Lower leg skin (tissue), 3 donors: ENCODE data around the gene PAIP2.

ENCODE experiments used
- POLR2A ChIP-seq, 2 donors: fragments of 450-650 bp; IDR thresholded peaks; one replicate each; pipeline ENCODE4 v1.6.1; 2016 to 2017; ENCODE audit warnings: antibody characterized with exemption in 2 of 2, mild to moderate bottlenecking in 1 of 2, moderate library complexity in 1 of 2
- TF ChIP-seq, protein P1 (sequence below), 3 donors: fragments of 450-650 bp; IDR thresholded peaks; one replicate each; pipeline ENCODE4 v1.5.1; 2016; ENCODE audit warnings: antibody characterized with exemption in 3 of 3, mild to moderate bottlenecking in 3 of 3, moderate library complexity in 2 of 3

DNA sequence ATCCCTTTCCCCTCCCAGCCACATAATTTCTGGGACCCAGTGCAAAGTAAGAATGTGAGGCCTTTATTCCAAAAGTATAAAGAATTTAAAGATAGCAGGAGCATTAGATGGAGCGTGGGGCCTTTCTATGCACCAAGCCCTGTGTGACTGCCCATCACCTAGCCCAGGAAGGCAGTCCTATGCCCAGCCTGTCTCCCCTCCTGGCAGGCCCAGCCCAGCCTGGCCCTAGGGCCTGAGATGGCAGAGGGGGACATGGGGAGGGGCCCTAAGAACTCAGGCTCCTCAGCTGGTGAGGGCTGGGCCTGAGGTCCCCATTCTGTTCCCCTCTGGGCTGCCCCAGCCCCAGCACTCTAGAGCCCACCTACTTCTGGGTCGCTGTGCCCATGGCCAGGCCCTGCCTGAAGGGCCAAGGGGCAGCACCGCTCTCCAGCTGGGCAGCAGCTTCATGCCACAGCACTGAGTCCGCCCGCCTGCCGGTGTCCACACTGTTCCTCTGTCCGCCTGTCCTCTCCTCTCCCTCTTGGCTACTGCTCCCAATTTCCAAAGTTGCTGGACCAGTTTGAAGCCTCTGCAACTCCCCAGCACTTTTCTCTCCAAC, 42.4 kb downstream of the PAIP2 start:
- TF ChIP-seq POLR2A (IDR thresholded peaks at IDR 0.05): no peak
- TF ChIP-seq, protein P1, sequence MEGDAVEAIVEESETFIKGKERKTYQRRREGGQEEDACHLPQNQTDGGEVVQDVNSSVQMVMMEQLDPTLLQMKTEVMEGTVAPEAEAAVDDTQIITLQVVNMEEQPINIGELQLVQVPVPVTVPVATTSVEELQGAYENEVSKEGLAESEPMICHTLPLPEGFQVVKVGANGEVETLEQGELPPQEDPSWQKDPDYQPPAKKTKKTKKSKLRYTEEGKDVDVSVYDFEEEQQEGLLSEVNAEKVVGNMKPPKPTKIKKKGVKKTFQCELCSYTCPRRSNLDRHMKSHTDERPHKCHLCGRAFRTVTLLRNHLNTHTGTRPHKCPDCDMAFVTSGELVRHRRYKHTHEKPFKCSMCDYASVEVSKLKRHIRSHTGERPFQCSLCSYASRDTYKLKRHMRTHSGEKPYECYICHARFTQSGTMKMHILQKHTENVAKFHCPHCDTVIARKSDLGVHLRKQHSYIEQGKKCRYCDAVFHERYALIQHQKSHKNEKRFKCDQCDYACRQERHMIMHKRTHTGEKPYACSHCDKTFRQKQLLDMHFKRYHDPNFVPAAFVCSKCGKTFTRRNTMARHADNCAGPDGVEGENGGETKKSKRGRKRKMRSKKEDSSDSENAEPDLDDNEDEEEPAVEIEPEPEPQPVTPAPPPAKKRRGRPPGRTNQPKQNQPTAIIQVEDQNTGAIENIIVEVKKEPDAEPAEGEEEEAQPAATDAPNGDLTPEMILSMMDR (IDR thresholded peaks at IDR 0.05): no peak
